ENCODE data around the gene CAST.
"Not testable (repeated sequence)": the region's sequence is repeated elsewhere in the genome, so short reads cannot be mapped to it uniquely, and the experiment has no call there.

Gene CAST

GRCh38 chr5:96661855-96662724, at the start of gene CAST:
Gene CAST (plus strand): TSS chr5:96662376. CDS start chr5:96662423, 47 bp downstream.
- DNase-seq: no peak

- peak; percentile 50 for DNase-seq
These were observed 48.0 kb upstream of the CAST start for GRCh38 chr5:96614110-96614691.

- DNase-seq: no peak
These were observed 47.0 kb upstream of the CAST start for GRCh38 chr5:96615223-96615622.

GRCh38 chr5:96616801-96617200, 45.4 kb upstream of the CAST start:
- no peak for DNase-seq

- not testable (repeated sequence) for DNase-seq
These were observed 43.7 kb upstream of the CAST start for GRCh38 chr5:96618311-96619016.

- DNase-seq: no peak
These were observed 42.2 kb upstream of the CAST start for GRCh38 chr5:96619946-96620345.

GRCh38 chr5:96624596-96624995, 37.6 kb upstream of the CAST start:
- no peak for DNase-seq

GRCh38 chr5:96625365-96625764, 36.8 kb upstream of the CAST start:
- DNase-seq: no peak

GRCh38 chr5:96626956-96627355, 35.2 kb upstream of the CAST start:
- no peak for DNase-seq

- no peak for DNase-seq
These were observed 34.3 kb upstream of the CAST start for GRCh38 chr5:96627792-96628398.

- no peak for DNase-seq
These were observed 33.8 kb upstream of the CAST start for GRCh38 chr5:96628406-96628805.

GRCh38 chr5:96629774-96630173, 32.4 kb upstream of the CAST start:
- DNase-seq: no peak

- DNase-seq: no peak
These were observed 28.4 kb upstream of the CAST start for GRCh38 chr5:96633820-96634219.

GRCh38 chr5:96634881-96635280, 27.3 kb upstream of the CAST start:
- no peak for DNase-seq

- DNase-seq: no peak
These were observed 26.1 kb upstream of the CAST start for GRCh38 chr5:96636046-96636445.

GRCh38 chr5:96636594-96636993, 25.6 kb upstream of the CAST start:
- no peak for DNase-seq

- DNase-seq: no peak
These were observed 25.0 kb upstream of the CAST start for GRCh38 chr5:96637196-96637595.

- DNase-seq: no peak
These were observed 23.6 kb upstream of the CAST start for GRCh38 chr5:96638561-96638960.

GRCh38 chr5:96640696-96641095, 21.5 kb upstream of the CAST start:
- no peak for DNase-seq

- DNase-seq: no peak
These were observed 20.6 kb upstream of the CAST start for GRCh38 chr5:96641368-96642280.

- DNase-seq: no peak
These were observed 19.9 kb upstream of the CAST start for GRCh38 chr5:96642281-96642640.

GRCh38 chr5:96645091-96645490, 17.1 kb upstream of the CAST start:
- DNase-seq: no peak

Data from NCI-H446 treated with DMSO at 0.1 percent for 48 hours (cell line).